Activated T-helper 1 cell treated with anti-CD3 and anti-CD28 coated beads, Interleukin-12 subunit alpha, Interleukin-12 subunit beta, Interleukin-2, Interleukin-4 antibody, amounts not matched to agents 30 ng/mL and 10 ng/mL and 1 ng/mL, durations not matched to agents 14 hours and 24 hours and 36 hours (primary cell): ENCODE data around the gene MRPL10. TPM values are rescaled to one million over a fixed set of nuclear protein-coding genes. Genes with fewer than 3 reads are reported as not detected.

Experiments used
- DNase-seq: peaks from one replicate; pipeline ENCODE4 v3.0.0; 2021; ENCODE audit warnings: low spot score
- H3K27ac Mint-ChIP-seq: one replicate; pipeline ENCODE4 v1.8.0; 2021; ENCODE audit warnings: mild to moderate bottlenecking, mixed read lengths
- H3K27me3 Mint-ChIP-seq: one replicate; pipeline ENCODE4 v1.8.0; 2022; ENCODE audit warnings: mild to moderate bottlenecking, moderate library complexity, mixed read lengths; ENCODE audit not compliant: insufficient read depth
- H3K36me3 Mint-ChIP-seq: one replicate; pipeline ENCODE4 v1.8.0; 2021; ENCODE audit warnings: low read depth, mixed read lengths
- H3K4me1 Mint-ChIP-seq: one replicate; pipeline ENCODE4 v1.8.0; 2021; ENCODE audit warnings: low read depth, mixed read lengths
- H3K4me3 Mint-ChIP-seq: one replicate; pipeline ENCODE4 v1.8.0; 2021; ENCODE audit warnings: mild to moderate bottlenecking, moderate library complexity, mixed read lengths
- H3K9me3 Mint-ChIP-seq: one replicate; pipeline ENCODE4 v1.8.0; 2021; ENCODE audit warnings: mixed read lengths
- intact Hi-C: fragments of 100-400 bp; cut with micrococcal nuclease; formaldehyde crosslinking; loops from one replicate; pipeline ENCODE4 v1.15.1; 2024
- total RNA-seq: library from RNA; stranded (reverse); gene quantifications from 2 replicates; pipeline ENCODE4 v1.2.3, GENCODE V29; 2022

Gene MRPL10
- 53.6 and 56.9 TPM in 2 replicates for total RNA-seq

- H3K27me3 Mint-ChIP-seq = peaks cover 1% of the 10 kb centered on the region
- peaks cover 43% of the 10 kb centered on the region for H3K4me1 Mint-ChIP-seq
- peaks cover 18% of the 10 kb centered on the region for H3K36me3 Mint-ChIP-seq
- intact Hi-C loops = loop anchor here (1.0 to 2.0 kb wide), 6 partner anchors 10 to 183 kb away; partner anchors contain the start of genes CDK5RAP3, OSBPL7, PNPO and SCRN2
- H3K4me3 Mint-ChIP-seq = peak within 1 kb of the TSS; percentile 90
- no peaks in the 10 kb centered on the region for H3K9me3 Mint-ChIP-seq
- H3K27ac Mint-ChIP-seq = peak within 1 kb of the TSS; percentile 88
- DNase-seq = peak; percentile 92
Observed at GRCh38 chr17:47831003-47831933, at the start of gene MRPL10, which contains the start of gene LRRC46. Gene MRPL10, minus strand, starts transcription at chr17:47831541. Its CDS starts 30 bp downstream, at chr17:47831511. Gene LRRC46, plus strand, starts transcription at chr17:47831670. Its CDS starts 320 bp downstream, at chr17:47831990.

GRCh38 chr17:47879776-47880454, 48.6 kb upstream of the MRPL10 start:
- H3K27ac Mint-ChIP-seq = no peak overlapping the region
- intact Hi-C loops = no loop called here
- H3K4me3 Mint-ChIP-seq = no peak overlapping the region
- peaks cover 29% of the 10 kb centered on the region for H3K27me3 Mint-ChIP-seq
- H3K4me1 Mint-ChIP-seq = peaks cover 17% of the 10 kb centered on the region
- H3K9me3 Mint-ChIP-seq = no peaks in the 10 kb centered on the region
- no peaks in the 10 kb centered on the region for H3K36me3 Mint-ChIP-seq
- no peak for DNase-seq

GRCh38 chr17:47879028-47879585, 47.8 kb upstream of the MRPL10 start:
- Mint-ChIP-seq H3K9me3 (no peaks in the 10 kb centered on the region), H3K27me3 (peaks cover 34% of the 10 kb centered on the region), H3K27ac (no peak overlapping the region), H3K4me1 (peaks cover 17% of the 10 kb centered on the region), H3K4me3 (no peak overlapping the region), H3K36me3 (no peaks in the 10 kb centered on the region)
- no peak for DNase-seq
- intact Hi-C loops = no loop called here

GRCh38 chr17:47878203-47879027, 47.1 kb upstream of the MRPL10 start:
- no peak overlapping the region for H3K27ac Mint-ChIP-seq
- peaks cover 14% of the 10 kb centered on the region for H3K4me1 Mint-ChIP-seq
- no peak overlapping the region for H3K4me3 Mint-ChIP-seq
- DNase-seq = no peak
- H3K9me3 Mint-ChIP-seq = no peaks in the 10 kb centered on the region
- H3K27me3 Mint-ChIP-seq = peaks cover 36% of the 10 kb centered on the region
- intact Hi-C loops = no loop called here
- H3K36me3 Mint-ChIP-seq = no peaks in the 10 kb centered on the region

GRCh38 chr17:47877368-47878034, 46.2 kb upstream of the MRPL10 start:
- Mint-ChIP-seq H3K27ac (no peak overlapping the region), H3K4me1 (peaks cover 5% of the 10 kb centered on the region), H3K4me3 (no peak overlapping the region), H3K27me3 (peaks cover 42% of the 10 kb centered on the region), H3K9me3 (no peaks in the 10 kb centered on the region), H3K36me3 (no peaks in the 10 kb centered on the region)
- no peak for DNase-seq
- intact Hi-C loops = no loop called here

- H3K36me3 Mint-ChIP-seq = no peaks in the 10 kb centered on the region
- H3K4me1 Mint-ChIP-seq = peaks cover 5% of the 10 kb centered on the region
- H3K27ac Mint-ChIP-seq = no peak overlapping the region
- H3K9me3 Mint-ChIP-seq = no peaks in the 10 kb centered on the region
- H3K27me3 Mint-ChIP-seq = peaks cover 59% of the 10 kb centered on the region
- no peak for DNase-seq
- intact Hi-C loops = no loop called here
- H3K4me3 Mint-ChIP-seq = no peak overlapping the region
Observed at GRCh38 chr17:47875011-47875985, 44.0 kb upstream of the MRPL10 start.

GRCh38 chr17:47873200-47874090, 42.1 kb upstream of the MRPL10 start:
- H3K36me3 Mint-ChIP-seq = no peaks in the 10 kb centered on the region
- no peaks in the 10 kb centered on the region for H3K9me3 Mint-ChIP-seq
- no peak for DNase-seq
- no peak overlapping the region for H3K27ac Mint-ChIP-seq
- H3K27me3 Mint-ChIP-seq = peaks cover 62% of the 10 kb centered on the region
- no peak overlapping the region for H3K4me3 Mint-ChIP-seq
- H3K4me1 Mint-ChIP-seq = no peaks in the 10 kb centered on the region
- intact Hi-C loops = no loop called here

- peaks cover 57% of the 10 kb centered on the region for H3K27me3 Mint-ChIP-seq
- intact Hi-C loops = no loop called here
- H3K4me1 Mint-ChIP-seq = no peaks in the 10 kb centered on the region
- H3K36me3 Mint-ChIP-seq = no peaks in the 10 kb centered on the region
- H3K27ac Mint-ChIP-seq = no peak overlapping the region
- no peak for DNase-seq
- no peaks in the 10 kb centered on the region for H3K9me3 Mint-ChIP-seq
- H3K4me3 Mint-ChIP-seq = no peak overlapping the region
Observed at GRCh38 chr17:47872651-47873161, 41.4 kb upstream of the MRPL10 start.

- no peak overlapping the region for H3K27ac Mint-ChIP-seq
- intact Hi-C loops = no loop called here
- no peaks in the 10 kb centered on the region for H3K9me3 Mint-ChIP-seq
- H3K36me3 Mint-ChIP-seq = no peaks in the 10 kb centered on the region
- peaks cover 54% of the 10 kb centered on the region for H3K27me3 Mint-ChIP-seq
- no peak for DNase-seq
- H3K4me3 Mint-ChIP-seq = no peak overlapping the region
- no peaks in the 10 kb centered on the region for H3K4me1 Mint-ChIP-seq
Observed at GRCh38 chr17:47872019-47872650, 40.8 kb upstream of the MRPL10 start.

- intact Hi-C loops = no loop called here
- no peak overlapping the region for H3K27ac Mint-ChIP-seq
- no peaks in the 10 kb centered on the region for H3K4me1 Mint-ChIP-seq
- H3K4me3 Mint-ChIP-seq = no peak overlapping the region
- H3K9me3 Mint-ChIP-seq = no peaks in the 10 kb centered on the region
- no peak for DNase-seq
- no peaks in the 10 kb centered on the region for H3K36me3 Mint-ChIP-seq
- peaks cover 52% of the 10 kb centered on the region for H3K27me3 Mint-ChIP-seq
Observed at GRCh38 chr17:47871048-47871447, 39.7 kb upstream of the MRPL10 start.
